Skeletal muscle satellite cell (primary cell): ENCODE measurements around the gene DOCK9.

Experiments used
- H3K27me3 ChIP-seq: 2 replicates; pipeline ENCODE4 v1.7.0; 2013; ENCODE audit warnings: low read length; ENCODE audit not compliant: control insufficient read depth, insufficient read depth
- H3K36me3 ChIP-seq: 2 replicates; pipeline ENCODE4 v1.7.0; 2013; ENCODE audit warnings: mild to moderate bottlenecking, control low read depth, low read length; ENCODE audit not compliant: insufficient read depth
- H3K4me1 ChIP-seq: 2 replicates; pipeline ENCODE4 v1.7.0; 2013; ENCODE audit warnings: low read length; ENCODE audit not compliant: control insufficient read depth, insufficient read depth
- H3K4me2 ChIP-seq: 2 replicates; pipeline ENCODE4 v1.7.0; 2013; ENCODE audit warnings: mild to moderate bottlenecking, low read length
- H3K4me3 ChIP-seq: 2 replicates; pipeline ENCODE4 v1.7.0; 2013; ENCODE audit warnings: low read length
- H3K9ac ChIP-seq: 2 replicates; pipeline ENCODE4 v1.7.0; 2013; ENCODE audit warnings: mild to moderate bottlenecking, low read depth, low read length, moderate library complexity
- H3K9me3 ChIP-seq: replicated peaks from 2 replicates; pipeline ENCODE4 v1.7.0; 2013; ENCODE audit warnings: mild to moderate bottlenecking, control low read depth, low read length

The DOCK9 gene

DNA sequence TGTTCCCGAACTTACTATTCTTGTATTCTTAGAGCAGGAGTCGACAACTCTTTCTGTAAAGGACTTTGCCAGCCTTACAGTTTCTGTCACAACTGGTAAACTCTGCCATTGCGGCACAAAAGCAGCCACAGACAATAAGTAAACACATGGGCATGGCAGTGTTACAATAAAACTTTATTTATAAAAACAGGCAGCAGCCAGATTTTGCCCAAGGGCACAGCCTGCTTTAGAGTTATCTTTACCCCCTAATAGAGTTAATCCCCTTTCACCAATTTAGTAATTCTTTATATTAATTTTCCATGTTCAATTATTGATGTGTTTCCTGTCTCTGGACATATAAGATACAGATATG is 19.4 kb downstream of the DOCK9 start:
- Histone ChIP-seq H3K9me3 (no peaks in the 10 kb centered on the region), H3K9ac (no peak overlapping the region), H3K36me3 (no peaks in the 10 kb centered on the region), H3K4me3 (no peak overlapping the region), H3K27me3 (no peaks in the 10 kb centered on the region), H3K4me2 (no peak overlapping the region), H3K4me1 (peaks cover 15% of the 10 kb centered on the region)

DNA sequence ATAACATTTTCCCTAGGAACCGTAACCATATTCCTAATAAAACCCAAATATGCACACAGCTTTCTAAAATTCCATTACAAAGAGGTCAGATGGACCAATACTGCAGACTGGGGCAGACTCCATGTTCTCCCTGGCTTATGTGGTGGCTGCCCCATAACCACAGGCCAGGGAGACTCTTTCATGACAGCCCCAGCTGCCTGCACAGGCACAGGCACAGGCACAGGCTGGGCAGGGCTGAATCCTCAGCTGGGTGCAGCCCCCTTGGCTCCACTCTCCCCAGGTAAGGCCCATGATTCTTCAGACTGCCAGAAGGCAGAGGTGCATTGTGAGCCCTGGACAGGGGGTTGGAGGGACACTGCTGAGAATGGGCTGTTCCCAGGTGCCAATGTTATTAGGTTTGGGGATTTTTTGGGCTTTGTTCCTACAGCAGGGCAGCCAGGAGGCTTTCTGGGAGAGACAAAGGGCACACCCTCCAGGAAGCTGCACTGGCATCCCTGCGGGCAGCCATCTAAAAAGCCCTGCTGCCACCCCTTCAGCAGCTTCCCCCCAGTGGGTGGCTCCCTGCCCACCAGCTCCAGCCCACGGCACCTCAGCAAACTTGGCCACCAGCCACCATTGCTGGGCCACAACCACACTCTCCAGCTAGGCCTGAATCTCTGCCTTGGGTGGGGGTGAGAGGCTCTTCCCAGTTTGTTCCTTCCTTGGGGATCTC is 20.0 kb downstream of the DOCK9 start:
- no peaks in the 10 kb centered on the region for H3K9me3 ChIP-seq
- peaks cover 15% of the 10 kb centered on the region for H3K4me1 ChIP-seq
- H3K27me3 ChIP-seq = no peaks in the 10 kb centered on the region
- H3K4me2 ChIP-seq = no peak overlapping the region
- H3K36me3 ChIP-seq = no peaks in the 10 kb centered on the region
- H3K9ac ChIP-seq = no peak overlapping the region
- H3K4me3 ChIP-seq = no peak overlapping the region

DNA sequence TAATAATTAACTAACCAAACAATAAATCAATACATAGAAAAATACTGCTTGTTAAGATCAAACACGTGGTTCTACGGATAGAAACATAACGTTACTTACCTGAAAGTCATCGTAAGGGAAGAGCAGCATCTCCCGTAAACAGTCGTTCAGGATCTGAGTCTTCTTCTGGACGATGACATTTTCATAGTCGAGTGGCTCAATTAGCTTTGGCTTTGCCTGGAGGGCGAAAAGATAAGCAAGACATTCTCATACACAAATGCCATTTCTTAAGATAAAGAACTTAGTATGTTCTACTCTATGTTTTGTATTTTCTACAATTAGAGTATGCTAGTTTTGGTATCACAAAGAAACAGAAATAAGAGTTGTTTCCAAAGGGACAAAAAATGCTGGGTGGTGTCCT is 22.5 kb downstream of the DOCK9 start:
- no peaks in the 10 kb centered on the region for H3K27me3 ChIP-seq
- H3K4me2 ChIP-seq = no peak overlapping the region
- H3K4me1 ChIP-seq = peaks cover 14% of the 10 kb centered on the region
- H3K4me3 ChIP-seq = no peak overlapping the region
- no peak overlapping the region for H3K9ac ChIP-seq
- no peaks in the 10 kb centered on the region for H3K36me3 ChIP-seq
- H3K9me3 ChIP-seq = no peaks in the 10 kb centered on the region

GRCh38 chr13:98954313-98954712 is 23.6 kb downstream of the DOCK9 start:
- Histone ChIP-seq H3K9me3 (no peaks in the 10 kb centered on the region), H3K4me3 (no peak overlapping the region), H3K36me3 (no peaks in the 10 kb centered on the region), H3K27me3 (no peaks in the 10 kb centered on the region), H3K9ac (no peak overlapping the region), H3K4me1 (peaks cover 4% of the 10 kb centered on the region), H3K4me2 (no peak overlapping the region)

DNA sequence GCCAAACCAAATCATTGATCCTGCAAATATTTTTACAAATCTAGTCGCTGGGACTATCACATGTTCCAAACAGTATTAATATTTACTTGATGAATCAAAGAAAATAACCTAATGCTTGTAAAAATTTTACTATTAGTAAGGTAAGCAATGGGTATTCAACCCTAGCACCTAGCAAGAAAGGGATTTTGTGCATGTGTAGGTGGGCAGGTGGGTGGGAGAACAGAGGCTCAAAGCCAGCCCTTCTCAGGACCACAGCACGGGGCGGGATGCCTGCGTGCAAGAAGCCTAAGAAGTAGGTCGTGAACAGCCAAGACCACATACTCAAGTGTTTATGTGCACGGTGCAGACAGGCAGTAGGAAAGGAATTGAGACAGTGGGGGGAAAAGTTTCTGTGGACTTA is 26.6 kb downstream of the DOCK9 start:
- no peak overlapping the region for H3K4me3 ChIP-seq
- no peaks in the 10 kb centered on the region for H3K4me1 ChIP-seq
- H3K36me3 ChIP-seq = no peaks in the 10 kb centered on the region
- no peak overlapping the region for H3K4me2 ChIP-seq
- no peak overlapping the region for H3K9ac ChIP-seq
- no peaks in the 10 kb centered on the region for H3K27me3 ChIP-seq
- H3K9me3 ChIP-seq = no peaks in the 10 kb centered on the region

GRCh38 chr13:98950705-98951104 is 27.2 kb downstream of the DOCK9 start:
- Histone ChIP-seq H3K9me3 (no peaks in the 10 kb centered on the region), H3K27me3 (no peaks in the 10 kb centered on the region), H3K4me2 (no peak overlapping the region), H3K9ac (no peak overlapping the region), H3K4me1 (no peaks in the 10 kb centered on the region), H3K36me3 (no peaks in the 10 kb centered on the region), H3K4me3 (no peak overlapping the region)

DNA sequence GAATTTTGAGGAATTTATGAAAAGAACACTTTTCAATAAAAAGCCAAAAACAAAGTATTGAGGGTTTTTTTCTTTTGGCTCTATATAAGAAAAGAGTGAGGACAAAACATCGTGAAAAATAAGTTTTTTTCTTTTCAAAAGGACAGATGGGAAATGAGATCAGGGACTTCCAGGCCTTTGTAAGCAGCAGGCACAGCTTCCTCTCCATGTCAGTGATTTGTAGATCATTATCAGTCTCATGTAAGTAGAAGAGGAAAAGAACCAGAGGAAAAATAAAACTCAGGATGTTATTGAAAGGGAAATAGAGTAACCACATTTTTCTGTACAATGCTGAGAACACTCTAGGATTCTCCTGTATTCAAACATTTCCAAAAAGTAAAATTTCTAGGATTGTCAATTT is 29.9 kb downstream of the DOCK9 start:
- H3K36me3 ChIP-seq = no peaks in the 10 kb centered on the region
- no peak overlapping the region for H3K4me3 ChIP-seq
- H3K9ac ChIP-seq = no peak overlapping the region
- H3K4me2 ChIP-seq = no peak overlapping the region
- H3K9me3 ChIP-seq = no peaks in the 10 kb centered on the region
- no peaks in the 10 kb centered on the region for H3K27me3 ChIP-seq
- no peaks in the 10 kb centered on the region for H3K4me1 ChIP-seq

- Histone ChIP-seq H3K4me1 (no peaks in the 10 kb centered on the region), H3K9me3 (no peaks in the 10 kb centered on the region), H3K27me3 (no peaks in the 10 kb centered on the region), H3K9ac (no peak overlapping the region), H3K4me2 (no peak overlapping the region), H3K4me3 (no peak overlapping the region), H3K36me3 (no peaks in the 10 kb centered on the region)
Measured at GRCh38 chr13:98945863-98946605, 31.8 kb downstream of the DOCK9 start.

DNA sequence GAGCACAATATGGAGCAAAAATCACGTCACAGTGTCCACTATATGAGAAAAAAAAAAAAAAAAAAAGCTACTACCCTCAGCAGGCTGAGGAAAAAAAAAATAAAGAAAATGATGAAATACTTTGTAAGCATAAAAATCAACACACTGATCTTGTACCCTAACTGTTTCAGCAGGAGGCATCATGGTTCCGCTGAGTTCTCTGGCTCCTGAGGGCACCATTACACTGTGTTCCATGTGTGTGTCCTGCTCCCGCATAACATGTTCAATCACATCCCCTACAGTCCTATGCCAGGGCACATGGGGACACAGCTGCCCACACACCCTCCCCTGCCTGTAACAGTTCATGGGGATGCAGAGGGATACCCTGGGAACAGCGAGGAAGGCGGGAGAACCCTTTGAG is 33.5 kb downstream of the DOCK9 start:
- Histone ChIP-seq H3K4me1 (no peaks in the 10 kb centered on the region), H3K27me3 (no peaks in the 10 kb centered on the region), H3K9ac (no peak overlapping the region), H3K9me3 (no peaks in the 10 kb centered on the region), H3K4me3 (no peak overlapping the region), H3K36me3 (no peaks in the 10 kb centered on the region), H3K4me2 (no peak overlapping the region)

- H3K4me2 ChIP-seq = no peak overlapping the region
- H3K9ac ChIP-seq = no peak overlapping the region
- H3K9me3 ChIP-seq = no peaks in the 10 kb centered on the region
- H3K27me3 ChIP-seq = no peaks in the 10 kb centered on the region
- H3K4me1 ChIP-seq = peaks cover 2% of the 10 kb centered on the region
- no peak overlapping the region for H3K4me3 ChIP-seq
- H3K36me3 ChIP-seq = no peaks in the 10 kb centered on the region
Measured at GRCh38 chr13:98942997-98943396, 34.9 kb downstream of the DOCK9 start.

GRCh38 chr13:98942485-98942884 is 35.4 kb downstream of the DOCK9 start:
- no peaks in the 10 kb centered on the region for H3K9me3 ChIP-seq
- H3K9ac ChIP-seq = no peak overlapping the region
- H3K27me3 ChIP-seq = no peaks in the 10 kb centered on the region
- no peak overlapping the region for H3K4me2 ChIP-seq
- H3K4me3 ChIP-seq = no peak overlapping the region
- no peaks in the 10 kb centered on the region for H3K36me3 ChIP-seq
- peaks cover 5% of the 10 kb centered on the region for H3K4me1 ChIP-seq

DNA sequence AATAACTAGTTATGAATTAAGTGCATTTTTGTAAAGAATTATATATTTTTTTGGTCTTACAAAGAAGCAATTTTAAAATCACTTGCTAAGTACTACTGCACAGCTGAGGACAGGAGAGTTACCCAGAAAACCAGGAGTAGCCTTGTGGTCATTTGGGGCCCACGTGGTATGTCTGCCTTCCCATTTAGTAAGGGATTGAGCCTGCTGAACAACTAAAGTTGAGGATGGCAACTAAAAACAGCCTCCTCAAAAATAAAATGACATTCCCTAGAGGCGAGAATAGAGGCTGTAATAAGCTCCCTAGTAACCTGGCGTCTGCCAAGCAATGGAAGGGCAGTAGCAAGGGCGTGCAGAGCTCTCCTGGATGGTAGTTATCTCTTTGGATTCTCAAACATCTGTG is 36.3 kb downstream of the DOCK9 start:
- no peak overlapping the region for H3K4me3 ChIP-seq
- H3K36me3 ChIP-seq = no peaks in the 10 kb centered on the region
- no peak overlapping the region for H3K4me2 ChIP-seq
- H3K9me3 ChIP-seq = no peaks in the 10 kb centered on the region
- no peak overlapping the region for H3K9ac ChIP-seq
- no peaks in the 10 kb centered on the region for H3K27me3 ChIP-seq
- H3K4me1 ChIP-seq = peaks cover 5% of the 10 kb centered on the region
